ENCODE measurements around the gene ARMC8. TPM values are rescaled to one million over a fixed set of nuclear protein-coding genes. Genes with fewer than 3 reads are reported as not detected.

Gene ARMC8
- total RNA-seq, 2 experiments from 2014 or later = 48.8 to 57.1 TPM

DNA sequence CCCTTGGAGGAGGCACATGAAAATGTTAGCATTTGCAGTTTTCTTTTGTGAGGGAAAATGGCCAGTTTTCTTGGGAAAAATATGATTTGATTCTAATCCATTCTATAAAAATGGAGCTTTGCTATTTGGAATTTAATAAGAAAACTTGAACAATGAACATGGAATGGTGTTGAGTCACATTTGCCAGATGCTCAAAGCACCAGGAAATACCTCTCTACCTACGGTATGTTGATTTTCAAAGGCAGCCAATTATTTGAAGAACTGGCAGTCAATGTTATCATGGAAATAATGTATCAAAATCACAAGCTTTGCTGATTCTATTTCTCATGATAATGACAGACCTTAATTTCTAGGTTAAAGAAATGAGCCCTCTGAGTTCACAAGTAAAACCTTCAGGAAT is 127.7 kb downstream of the ARMC8 start:
- H3K27ac ChIP-seq (ENCODE audit: low read depth, low read length, poor library complexity, severe bottlenecking) = no peak overlapping the region
- no peaks in the 10 kb centered on the region for H3K9me2 ChIP-seq (ENCODE audit: insufficient read depth, low read length)
- no peak overlapping the region for H2AFZ ChIP-seq (ENCODE audit: low read length)
- no peak for DNase-seq (ENCODE audit: low spot score)
- BruUV-seq (replicated peaks) = no TSS peak
- ChIA-PET CTCF (ENCODE audit: unreplicated experiment) (no interaction called here), POLR2A (interaction anchor here (0.6 kb wide), 1 partner anchor 22 kb away, joined by 7 read pairs; no protein-coding TSS in a partner anchor)
- intact Hi-C loops (cut with micrococcal nuclease; ENCODE audit: unreplicated experiment) = no loop called here
- H3K36me3 ChIP-seq (ENCODE audit: insufficient read depth, low read length) = no peaks in the 10 kb centered on the region
- no peaks in the 10 kb centered on the region for H4K20me1 ChIP-seq (ENCODE audit: insufficient read depth, low read length)
- H3K79me2 ChIP-seq (ENCODE audit: insufficient read depth, low read depth, low read length) = no peaks in the 10 kb centered on the region
- no peak overlapping the region for H3K4me2 ChIP-seq (ENCODE audit: low read length)
- no peaks in the 10 kb centered on the region for H3K9me3 ChIP-seq (ENCODE audit: low read length)
- TF ChIP-seq EZH2phosphoT487 (IDR thresholded peaks at IDR 0.05; ENCODE audit: borderline replicate concordance, low read depth, low read length) = no peak
- TF ChIP-seq, protein P1, sequence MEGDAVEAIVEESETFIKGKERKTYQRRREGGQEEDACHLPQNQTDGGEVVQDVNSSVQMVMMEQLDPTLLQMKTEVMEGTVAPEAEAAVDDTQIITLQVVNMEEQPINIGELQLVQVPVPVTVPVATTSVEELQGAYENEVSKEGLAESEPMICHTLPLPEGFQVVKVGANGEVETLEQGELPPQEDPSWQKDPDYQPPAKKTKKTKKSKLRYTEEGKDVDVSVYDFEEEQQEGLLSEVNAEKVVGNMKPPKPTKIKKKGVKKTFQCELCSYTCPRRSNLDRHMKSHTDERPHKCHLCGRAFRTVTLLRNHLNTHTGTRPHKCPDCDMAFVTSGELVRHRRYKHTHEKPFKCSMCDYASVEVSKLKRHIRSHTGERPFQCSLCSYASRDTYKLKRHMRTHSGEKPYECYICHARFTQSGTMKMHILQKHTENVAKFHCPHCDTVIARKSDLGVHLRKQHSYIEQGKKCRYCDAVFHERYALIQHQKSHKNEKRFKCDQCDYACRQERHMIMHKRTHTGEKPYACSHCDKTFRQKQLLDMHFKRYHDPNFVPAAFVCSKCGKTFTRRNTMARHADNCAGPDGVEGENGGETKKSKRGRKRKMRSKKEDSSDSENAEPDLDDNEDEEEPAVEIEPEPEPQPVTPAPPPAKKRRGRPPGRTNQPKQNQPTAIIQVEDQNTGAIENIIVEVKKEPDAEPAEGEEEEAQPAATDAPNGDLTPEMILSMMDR (conservative IDR thresholded peaks at IDR 0.05; ENCODE audit: low read length) = no peak
- H3K4me1 ChIP-seq (ENCODE audit: insufficient read depth, low read length, poor library complexity, severe bottlenecking) = no peaks in the 10 kb centered on the region
- no peak overlapping the region for H3K4me3 ChIP-seq (ENCODE audit: low read depth, low read length, poor library complexity, severe bottlenecking)

DNA sequence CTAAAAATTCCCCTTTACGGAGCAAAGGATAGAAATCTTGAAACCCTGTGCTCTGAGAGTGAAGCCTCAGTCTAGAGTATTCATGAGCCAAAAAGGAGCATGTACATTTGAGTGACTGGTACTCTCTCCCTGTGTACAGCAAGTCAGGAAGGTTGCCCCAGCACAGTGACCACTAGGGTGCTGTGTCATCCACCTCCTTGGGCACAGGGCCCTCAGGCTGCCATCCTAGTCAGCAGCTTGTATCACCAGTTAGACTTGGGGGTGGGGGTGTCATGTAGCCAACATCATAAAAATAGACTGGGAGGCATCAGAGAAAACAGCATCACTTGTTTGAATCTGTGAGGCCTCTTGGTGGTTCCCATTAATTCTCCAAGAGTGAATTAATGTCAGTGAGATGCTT is 130.6 kb downstream of the ARMC8 start:
- CTCF ChIA-PET (ENCODE audit: unreplicated experiment) = no interaction called here

DNA sequence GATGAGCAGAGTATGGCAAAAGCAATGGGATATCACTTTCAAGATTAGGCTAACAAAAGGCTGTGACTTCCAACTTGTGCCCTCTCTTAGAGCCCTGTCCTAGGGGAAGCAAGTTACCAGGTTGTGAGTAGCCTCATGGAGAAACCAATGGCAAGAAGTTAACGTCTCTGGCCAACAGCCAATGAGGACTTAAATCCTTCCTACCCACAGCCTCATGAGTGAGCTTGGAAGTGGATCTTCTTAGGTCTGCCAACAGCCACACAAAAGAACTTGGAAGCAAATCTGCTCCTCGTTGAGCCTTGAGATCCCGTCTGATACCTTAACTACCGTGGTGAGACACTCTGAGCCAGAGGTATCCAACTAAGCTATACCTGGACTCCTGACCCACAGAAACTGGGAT is 136.9 kb downstream of the ARMC8 start:
- no peaks in the 10 kb centered on the region for H3K9me2 ChIP-seq (ENCODE audit: insufficient read depth, low read length)
- no peak overlapping the region for H2AFZ ChIP-seq (ENCODE audit: low read length)
- H3K27ac ChIP-seq (ENCODE audit: low read depth, low read length, poor library complexity, severe bottlenecking) = no peak overlapping the region
- peaks cover 12% of the 10 kb centered on the region for H3K4me1 ChIP-seq (ENCODE audit: insufficient read depth, low read length, poor library complexity, severe bottlenecking)
- TF ChIP-seq, protein P1 (conservative IDR thresholded peaks at IDR 0.05; ENCODE audit: low read length) = no peak
- TF ChIP-seq EZH2phosphoT487 (IDR thresholded peaks at IDR 0.05; ENCODE audit: borderline replicate concordance, low read depth, low read length) = no peak
- H4K20me1 ChIP-seq (ENCODE audit: insufficient read depth, low read length) = no peaks in the 10 kb centered on the region
- ChIA-PET CTCF (ENCODE audit: unreplicated experiment) (no interaction called here), POLR2A (no interaction called here)
- no peaks in the 10 kb centered on the region for H3K79me2 ChIP-seq (ENCODE audit: insufficient read depth, low read depth, low read length)
- no peak overlapping the region for H3K4me3 ChIP-seq (ENCODE audit: low read depth, low read length, poor library complexity, severe bottlenecking)
- no TSS peak for BruUV-seq (replicated peaks)
- H3K36me3 ChIP-seq (ENCODE audit: insufficient read depth, low read length) = no peaks in the 10 kb centered on the region
- intact Hi-C loops (cut with micrococcal nuclease; ENCODE audit: unreplicated experiment) = no loop called here
- DNase-seq (ENCODE audit: low spot score) = no peak
- no peaks in the 10 kb centered on the region for H3K9me3 ChIP-seq (ENCODE audit: low read length)
- no peak overlapping the region for H3K4me2 ChIP-seq (ENCODE audit: low read length)

More for the DNA sequence above, 130.6 kb downstream of the ARMC8 start:
- Histone ChIP-seq H2AFZ (ENCODE audit: low read length) (no peak overlapping the region), H3K27ac (ENCODE audit: low read depth, low read length, poor library complexity, severe bottlenecking) (no peak overlapping the region), H3K4me1 (ENCODE audit: insufficient read depth, low read length, poor library complexity, severe bottlenecking) (peaks cover 5% of the 10 kb centered on the region), H3K9me2 (ENCODE audit: insufficient read depth, low read length) (no peaks in the 10 kb centered on the region), H4K20me1 (ENCODE audit: insufficient read depth, low read length) (no peaks in the 10 kb centered on the region), H3K36me3 (ENCODE audit: insufficient read depth, low read length) (no peaks in the 10 kb centered on the region), H3K4me2 (ENCODE audit: low read length) (no peak overlapping the region), H3K79me2 (ENCODE audit: insufficient read depth, low read depth, low read length) (no peaks in the 10 kb centered on the region), H3K9me3 (ENCODE audit: low read length) (no peaks in the 10 kb centered on the region), H3K4me3 (ENCODE audit: low read depth, low read length, poor library complexity, severe bottlenecking) (no peak overlapping the region)
- no TSS peak for BruUV-seq (replicated peaks)
- intact Hi-C loops (cut with micrococcal nuclease; ENCODE audit: unreplicated experiment) = no loop called here
- DNase-seq (ENCODE audit: low spot score) = no peak
- no peak for TF ChIP-seq EZH2phosphoT487 (IDR thresholded peaks at IDR 0.05; ENCODE audit: borderline replicate concordance, low read depth, low read length)
- TF ChIP-seq, protein P1 (conservative IDR thresholded peaks at IDR 0.05; ENCODE audit: low read length) = no peak
- POLR2A ChIA-PET = no interaction called here
